ENCODE results near the gene RCAN2.

- no peak for TF ChIP-seq CTCF (IDR thresholded peaks at IDR 0.05)
- TF ChIP-seq EZH2 (IDR thresholded peaks at IDR 0.05; ENCODE audit: borderline replicate concordance, insufficient read depth, low read depth, low read length, poor library complexity, severe bottlenecking), result no peak
Measured at GRCh38 chr6:46509981-46510510, 18.8 kb upstream of the RCAN2 start.

Measured in B cell (primary cell).